ENCODE data around the gene KCNQ1. TPM values are rescaled to one million over a fixed set of nuclear protein-coding genes. Genes with fewer than 3 reads are reported as not detected.
A peak's percentile ranks its signal among the peaks of the same experiment; 100 is the strongest.

The KCNQ1 gene
- total RNA-seq, 4 donors from 2014 or later = 0.89 to 2.2 (median 1.3) TPM

GRCh38 chr11:2448661-2449547 is 4.1 kb downstream of the KCNQ1 start:
- Histone ChIP-seq H3K4me3 (no peak overlapping the region), H3K9me3 (no peaks in the 10 kb centered on the region), H3K27me3 (peaks cover 93% of the 10 kb centered on the region), H3K27ac (no peak overlapping the region), H3K36me3 (no peaks in the 10 kb centered on the region), H3K4me1 (peaks cover 23% of the 10 kb centered on the region)
- WGBS = 70% methylated on average over 2 of the region's 21 CpGs
- TF ChIP-seq CTCF (IDR thresholded peaks at IDR 0.05) (no peak), POLR2AphosphoS5 (IDR thresholded peaks at IDR 0.05) (no peak), EP300 (IDR thresholded peaks at IDR 0.05) (no peak), POLR2A (IDR thresholded peaks at IDR 0.05) (no peak)
- peak in 1 of 2 donors; percentile 30 for DNase-seq (ENCODE audit: low spot score in 2 of 2)

- TF ChIP-seq EP300 (IDR thresholded peaks at IDR 0.05) (no peak), POLR2A (IDR thresholded peaks at IDR 0.05) (no peak), POLR2AphosphoS5 (IDR thresholded peaks at IDR 0.05) (no peak), CTCF (IDR thresholded peaks at IDR 0.05) (no peak)
- Histone ChIP-seq H3K9me3 (no peaks in the 10 kb centered on the region), H3K27me3 (peaks cover 85% of the 10 kb centered on the region), H3K27ac (no peak overlapping the region), H3K4me3 (no peak overlapping the region), H3K4me1 (peaks cover 16% of the 10 kb centered on the region), H3K36me3 (no peaks in the 10 kb centered on the region)
- WGBS = 75% methylated on average over 11 of the region's 26 CpGs
- DNase-seq (ENCODE audit: low spot score in 2 of 2) = no peak
Observed at GRCh38 chr11:2449548-2450320, 4.9 kb downstream of the KCNQ1 start.

GRCh38 chr11:2450321-2451041 is 5.7 kb downstream of the KCNQ1 start:
- Histone ChIP-seq H3K9me3 (no peaks in the 10 kb centered on the region), H3K27ac (no peak overlapping the region), H3K4me1 (peaks cover 9% of the 10 kb centered on the region), H3K4me3 (no peak overlapping the region), H3K27me3 (peaks cover 77% of the 10 kb centered on the region), H3K36me3 (no peaks in the 10 kb centered on the region)
- peak in 1 of 2 donors; percentile 56 for DNase-seq (ENCODE audit: low spot score in 2 of 2)
- 76% methylated on average over 9 of the region's 19 CpGs for WGBS
- TF ChIP-seq POLR2AphosphoS5 (IDR thresholded peaks at IDR 0.05) (no peak), CTCF (IDR thresholded peaks at IDR 0.05) (no peak), EP300 (IDR thresholded peaks at IDR 0.05) (no peak), POLR2A (IDR thresholded peaks at IDR 0.05) (no peak)

- WGBS = 88% methylated on average over 14 of the region's 15 CpGs
- H3K4me1 ChIP-seq = peaks cover 3% of the 10 kb centered on the region
Observed at GRCh38 chr11:2451336-2451735, 6.5 kb downstream of the KCNQ1 start.

More at GRCh38 chr11:2451336-2451735, 6.5 kb downstream of the KCNQ1 start:
- TF ChIP-seq EP300 (IDR thresholded peaks at IDR 0.05) = no peak
- no peak for TF ChIP-seq POLR2AphosphoS5 (IDR thresholded peaks at IDR 0.05)
- no peak for TF ChIP-seq POLR2A (IDR thresholded peaks at IDR 0.05)
- TF ChIP-seq CTCF (IDR thresholded peaks at IDR 0.05) = no peak
- no peak overlapping the region for H3K4me3 ChIP-seq
- peaks cover 69% of the 10 kb centered on the region for H3K27me3 ChIP-seq
- no peaks in the 10 kb centered on the region for H3K36me3 ChIP-seq
- H3K27ac ChIP-seq = no peak overlapping the region
- H3K9me3 ChIP-seq = no peaks in the 10 kb centered on the region
- DNase-seq (ENCODE audit: low spot score in 2 of 2) = peak in 1 of 2 donors; percentile 51
